ENCODE results near the gene YEATS4.

Gene YEATS4

GRCh38 chr12:69392179-69392928, 32.8 kb downstream of the YEATS4 start:
- no peak for DNase-seq (ENCODE audit: low read depth)

GRCh38 chr12:69396041-69396440, 36.5 kb downstream of the YEATS4 start:
- no peak for DNase-seq (ENCODE audit: low read depth)

GRCh38 chr12:69396963-69397362, 37.4 kb downstream of the YEATS4 start:
- no peak for DNase-seq (ENCODE audit: low read depth)

- no peak for DNase-seq (ENCODE audit: low read depth)
Observed at GRCh38 chr12:69397978-69398377, 38.4 kb downstream of the YEATS4 start.

GRCh38 chr12:69401940-69402339, 42.4 kb downstream of the YEATS4 start:
- DNase-seq (ENCODE audit: low read depth), result no peak

- no peak for DNase-seq (ENCODE audit: low read depth)
Observed at GRCh38 chr12:69404851-69405565, 45.5 kb downstream of the YEATS4 start.

- no peak for DNase-seq (ENCODE audit: low read depth)
Observed at GRCh38 chr12:69405566-69405865, 46.0 kb downstream of the YEATS4 start.

- no peak for DNase-seq (ENCODE audit: low read depth)
Observed at GRCh38 chr12:69406217-69406616, 46.7 kb downstream of the YEATS4 start.

GRCh38 chr12:69410571-69410970, 51.0 kb downstream of the YEATS4 start:
- DNase-seq (ENCODE audit: low read depth), result no peak

- DNase-seq (ENCODE audit: low read depth), result no peak
Observed at GRCh38 chr12:69412655-69413054, 53.1 kb downstream of the YEATS4 start.

GRCh38 chr12:69415471-69416275, 56.1 kb downstream of the YEATS4 start:
- DNase-seq (ENCODE audit: low read depth), result no peak

GRCh38 chr12:69417231-69417630, 57.7 kb downstream of the YEATS4 start:
- no peak for DNase-seq (ENCODE audit: low read depth)

GRCh38 chr12:69417741-69418167, 58.2 kb downstream of the YEATS4 start:
- no peak for DNase-seq (ENCODE audit: low read depth)

GRCh38 chr12:69419701-69420100, 60.2 kb downstream of the YEATS4 start:
- DNase-seq (ENCODE audit: low read depth), result no peak

- DNase-seq (ENCODE audit: low read depth), result no peak
Observed at GRCh38 chr12:69421548-69421947, 62.0 kb downstream of the YEATS4 start.

GRCh38 chr12:69423037-69423905, 63.7 kb downstream of the YEATS4 start:
- DNase-seq (ENCODE audit: low read depth), result no peak

- DNase-seq (ENCODE audit: low read depth), result no peak
Observed at GRCh38 chr12:69425417-69425816, 65.9 kb downstream of the YEATS4 start.

GRCh38 chr12:69428351-69429073, 69.0 kb downstream of the YEATS4 start:
- DNase-seq (ENCODE audit: low read depth), result no peak

- DNase-seq (ENCODE audit: low read depth), result no peak
Observed at GRCh38 chr12:69430942-69431590, 71.5 kb downstream of the YEATS4 start.

- DNase-seq (ENCODE audit: low read depth), result no peak
Observed at GRCh38 chr12:69431591-69432222, 72.2 kb downstream of the YEATS4 start.

Data from activated T-helper 9 cell treated with anti-CD3 and anti-CD28 coated beads, Interleukin-2, amount 50 U/mL, for 16 hours (primary cell).